Neural cell (in vitro differentiated cells): ENCODE data around the gene RGS9. TPM values are rescaled to one million over a fixed set of nuclear protein-coding genes. Genes with fewer than 3 reads are reported as not detected.

ENCODE experiments used
- H2AFZ ChIP-seq: fragments of 200-600, 300-800 bp; sonication (generic), shearing (Covaris generic); 2 replicates; pipeline ENCODE4 v1.6.0; 2014; ENCODE audit warnings: low read depth, mild to moderate bottlenecking, antibody characterized with exemption, low read length, moderate library complexity
- H3F3A ChIP-seq: fragments of 200-600 bp; shearing (Covaris generic); 2 replicates; pipeline ENCODE4 v1.6.1; 2016; ENCODE audit warnings: mild to moderate bottlenecking, moderate library complexity, mixed read lengths, antibody characterized with exemption, low read length; ENCODE audit not compliant: insufficient read depth, poor library complexity, severe bottlenecking
- H3K27ac ChIP-seq: fragments of 200-600, 300-800 bp; sonication (generic), shearing (Covaris generic); 2 replicates; pipeline ENCODE4 v1.5.1; 2014; ENCODE audit warnings: mild to moderate bottlenecking, low read length, moderate library complexity
- H3K27me3 ChIP-seq: fragments of 300-800, 200-600 bp; sonication (generic), shearing (Covaris generic); 2 replicates; pipeline ENCODE4 v1.6.0; 2014; ENCODE audit warnings: mild to moderate bottlenecking, low read depth, low read length, moderate library complexity; ENCODE audit not compliant: insufficient read depth
- H3K36me3 ChIP-seq: fragments of 300-800, 200-600 bp; sonication (generic), shearing (Covaris generic); 2 replicates; pipeline ENCODE4 v1.5.1; 2014; ENCODE audit warnings: mild to moderate bottlenecking, antibody characterized with exemption, low read length, moderate library complexity; ENCODE audit not compliant: insufficient read depth
- H3K4me2 ChIP-seq: fragments of 300-800, 200-600 bp; sonication (generic), shearing (Covaris generic); 2 replicates; pipeline ENCODE4 v1.6.0; 2014; ENCODE audit warnings: mild to moderate bottlenecking, low read length
- H3K4me3 ChIP-seq: fragments of 300-800, 200-600 bp; sonication (generic), shearing (Covaris generic); 2 replicates; pipeline ENCODE4 v1.5.1; 2014; ENCODE audit warnings: mild to moderate bottlenecking, low read length, moderate library complexity
- H3K79me2 ChIP-seq: fragments of 200-600 bp; shearing (Covaris generic); replicated peaks from 2 replicates; pipeline ENCODE4 v1.6.0; 2014; ENCODE audit warnings: mild to moderate bottlenecking, low read length, moderate library complexity; ENCODE audit not compliant: insufficient read depth
- H3K9ac ChIP-seq: fragments of 300-800, 200-600 bp; sonication (generic), shearing (Covaris generic); 2 replicates; pipeline ENCODE4 v1.6.1; 2016; ENCODE audit warnings: mild to moderate bottlenecking, low read length, mixed read lengths
- H3K9me2 ChIP-seq: fragments of 200-600 bp; shearing (Covaris generic); 2 replicates; pipeline ENCODE4 v1.6.1; 2016; ENCODE audit warnings: mild to moderate bottlenecking, low read length, mixed read lengths; ENCODE audit not compliant: insufficient read depth
- H3K9me3 ChIP-seq: fragments of 200-600, 300-800 bp; sonication (generic), shearing (Covaris generic); 2 replicates; pipeline ENCODE4 v1.6.1; 2016; ENCODE audit warnings: mild to moderate bottlenecking, mixed run types, low read length, moderate library complexity, mixed read lengths
- H4K20me1 ChIP-seq: fragments of 200-600 bp; shearing (Covaris generic); 2 replicates; pipeline ENCODE4 v1.6.1; 2016; ENCODE audit warnings: mild to moderate bottlenecking, mixed run types; ENCODE audit not compliant: insufficient read depth
- EP300 ChIP-seq: fragments of 450-650 bp; conservative IDR thresholded peaks from 2 replicates; pipeline ENCODE4 v1.6.1; 2014; ENCODE audit warnings: antibody characterized with exemption, mild to moderate bottlenecking, moderate library complexity; ENCODE audit not compliant: poor library complexity, severe bottlenecking
- EZH2 ChIP-seq: fragments of 200-600, 300-800 bp; shearing (Covaris generic), sonication (generic); IDR thresholded peaks from 2 replicates; pipeline ENCODE4 v1.6.1; 2014; ENCODE audit warnings: antibody characterized with exemption, low read length, borderline replicate concordance, mild to moderate bottlenecking; ENCODE audit not compliant: insufficient read depth, poor library complexity, severe bottlenecking
- MXI1 ChIP-seq: fragments of 450-650 bp; conservative IDR thresholded peaks from 2 replicates; pipeline ENCODE4 v1.6.1; 2014; ENCODE audit warnings: antibody characterized with exemption, mild to moderate bottlenecking; ENCODE audit not compliant: poor library complexity, severe bottlenecking
- POLR2AphosphoS5 ChIP-seq: IDR thresholded peaks from 2 replicates; pipeline ENCODE4 v1.6.1; 2012
- RAD21 ChIP-seq: fragments of 450-650 bp; conservative IDR thresholded peaks from 2 replicates; pipeline ENCODE4 v1.6.1; 2014; ENCODE audit warnings: antibody characterized with exemption, mild to moderate bottlenecking, moderate library complexity
- SMC3 ChIP-seq: fragments of 450-650 bp; conservative IDR thresholded peaks from 2 replicates; pipeline ENCODE4 v1.6.1; 2014; ENCODE audit warnings: antibody characterized with exemption, mild to moderate bottlenecking, moderate library complexity; ENCODE audit not compliant: poor library complexity
- TAF1 ChIP-seq: IDR thresholded peaks from 2 replicates; pipeline ENCODE4 v1.6.1; 2012; ENCODE audit warnings: low read depth
- polyA plus RNA-seq: library from polyadenylated mRNA; depleted of rRNA; stranded (reverse); fragments of >200 nt; gene quantifications from 2 replicates; pipeline ENCODE4 v1.2.3, GENCODE V29; 2014
- TF ChIP-seq, protein P1 (sequence below): IDR thresholded peaks from 2 replicates; pipeline ENCODE4 v1.6.1; 2012; ENCODE audit warnings: borderline replicate concordance
- TF ChIP-seq, protein P2 (sequence below): fragments of 450-650 bp; IDR thresholded peaks from 2 replicates; pipeline ENCODE4 v1.5.1; 2014; ENCODE audit warnings: antibody characterized with exemption, mild to moderate bottlenecking, moderate library complexity; ENCODE audit not compliant: poor library complexity, severe bottlenecking

RGS9 gene
- polyA plus RNA-seq, 1 donor from 2014 or later, result 6.8 TPM

DNA sequence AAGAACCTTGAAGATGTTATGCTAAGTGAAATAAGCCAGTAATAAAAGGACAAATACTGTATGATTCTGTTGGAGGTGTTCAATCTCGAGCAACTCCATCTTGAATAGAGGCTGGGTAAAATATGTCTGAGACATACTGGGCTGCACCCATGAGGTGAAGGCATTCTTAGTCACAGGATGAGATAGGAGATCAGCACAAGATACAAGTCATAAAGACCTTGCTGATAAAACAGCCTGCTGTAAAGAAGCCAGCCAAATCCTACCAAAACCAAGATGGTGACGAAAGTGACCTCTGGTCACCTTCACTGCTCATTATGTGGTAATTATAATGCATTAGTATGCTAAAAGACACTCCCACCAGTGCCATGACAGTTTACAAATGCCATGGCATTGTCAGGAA is 98.1 kb downstream of the RGS9 start:
- no peak for TF ChIP-seq POLR2AphosphoS5
- no peak for TF ChIP-seq EZH2
- TF ChIP-seq, protein P1, sequence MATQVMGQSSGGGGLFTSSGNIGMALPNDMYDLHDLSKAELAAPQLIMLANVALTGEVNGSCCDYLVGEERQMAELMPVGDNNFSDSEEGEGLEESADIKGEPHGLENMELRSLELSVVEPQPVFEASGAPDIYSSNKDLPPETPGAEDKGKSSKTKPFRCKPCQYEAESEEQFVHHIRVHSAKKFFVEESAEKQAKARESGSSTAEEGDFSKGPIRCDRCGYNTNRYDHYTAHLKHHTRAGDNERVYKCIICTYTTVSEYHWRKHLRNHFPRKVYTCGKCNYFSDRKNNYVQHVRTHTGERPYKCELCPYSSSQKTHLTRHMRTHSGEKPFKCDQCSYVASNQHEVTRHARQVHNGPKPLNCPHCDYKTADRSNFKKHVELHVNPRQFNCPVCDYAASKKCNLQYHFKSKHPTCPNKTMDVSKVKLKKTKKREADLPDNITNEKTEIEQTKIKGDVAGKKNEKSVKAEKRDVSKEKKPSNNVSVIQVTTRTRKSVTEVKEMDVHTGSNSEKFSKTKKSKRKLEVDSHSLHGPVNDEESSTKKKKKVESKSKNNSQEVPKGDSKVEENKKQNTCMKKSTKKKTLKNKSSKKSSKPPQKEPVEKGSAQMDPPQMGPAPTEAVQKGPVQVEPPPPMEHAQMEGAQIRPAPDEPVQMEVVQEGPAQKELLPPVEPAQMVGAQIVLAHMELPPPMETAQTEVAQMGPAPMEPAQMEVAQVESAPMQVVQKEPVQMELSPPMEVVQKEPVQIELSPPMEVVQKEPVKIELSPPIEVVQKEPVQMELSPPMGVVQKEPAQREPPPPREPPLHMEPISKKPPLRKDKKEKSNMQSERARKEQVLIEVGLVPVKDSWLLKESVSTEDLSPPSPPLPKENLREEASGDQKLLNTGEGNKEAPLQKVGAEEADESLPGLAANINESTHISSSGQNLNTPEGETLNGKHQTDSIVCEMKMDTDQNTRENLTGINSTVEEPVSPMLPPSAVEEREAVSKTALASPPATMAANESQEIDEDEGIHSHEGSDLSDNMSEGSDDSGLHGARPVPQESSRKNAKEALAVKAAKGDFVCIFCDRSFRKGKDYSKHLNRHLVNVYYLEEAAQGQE, result no peak
- Histone ChIP-seq H3K9me2 (no peaks in the 10 kb centered on the region), H3K9ac (no peak overlapping the region), H3K9me3 (no peaks in the 10 kb centered on the region), H3K4me2 (no peak overlapping the region), H2AFZ (no peak overlapping the region), H3K27ac (no peak overlapping the region), H3K4me3 (no peak overlapping the region), H3K36me3 (no peaks in the 10 kb centered on the region), H3K79me2 (no peaks in the 10 kb centered on the region), H4K20me1 (no peaks in the 10 kb centered on the region), H3F3A (no peaks in the 10 kb centered on the region), H3K27me3 (no peaks in the 10 kb centered on the region)

DNA sequence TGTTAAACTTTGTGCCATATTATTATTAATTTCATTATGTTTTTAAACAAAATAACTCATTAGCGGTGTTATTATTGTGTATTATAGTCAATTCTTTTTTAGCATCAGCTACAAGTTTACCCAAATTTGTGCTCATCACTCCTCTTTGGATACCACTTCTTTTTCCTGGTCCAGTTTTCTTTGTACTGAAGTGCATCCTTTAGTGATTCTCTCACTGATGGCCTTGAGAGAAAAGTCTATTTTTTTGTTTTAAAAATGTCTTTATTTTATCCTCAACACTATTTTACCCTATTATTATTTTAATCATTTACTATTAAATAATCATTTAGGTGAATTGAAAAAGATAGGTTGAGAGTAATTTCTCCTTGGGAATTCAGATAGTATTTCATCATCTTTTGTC is 99.2 kb downstream of the RGS9 start:
- TF ChIP-seq, protein P2, sequence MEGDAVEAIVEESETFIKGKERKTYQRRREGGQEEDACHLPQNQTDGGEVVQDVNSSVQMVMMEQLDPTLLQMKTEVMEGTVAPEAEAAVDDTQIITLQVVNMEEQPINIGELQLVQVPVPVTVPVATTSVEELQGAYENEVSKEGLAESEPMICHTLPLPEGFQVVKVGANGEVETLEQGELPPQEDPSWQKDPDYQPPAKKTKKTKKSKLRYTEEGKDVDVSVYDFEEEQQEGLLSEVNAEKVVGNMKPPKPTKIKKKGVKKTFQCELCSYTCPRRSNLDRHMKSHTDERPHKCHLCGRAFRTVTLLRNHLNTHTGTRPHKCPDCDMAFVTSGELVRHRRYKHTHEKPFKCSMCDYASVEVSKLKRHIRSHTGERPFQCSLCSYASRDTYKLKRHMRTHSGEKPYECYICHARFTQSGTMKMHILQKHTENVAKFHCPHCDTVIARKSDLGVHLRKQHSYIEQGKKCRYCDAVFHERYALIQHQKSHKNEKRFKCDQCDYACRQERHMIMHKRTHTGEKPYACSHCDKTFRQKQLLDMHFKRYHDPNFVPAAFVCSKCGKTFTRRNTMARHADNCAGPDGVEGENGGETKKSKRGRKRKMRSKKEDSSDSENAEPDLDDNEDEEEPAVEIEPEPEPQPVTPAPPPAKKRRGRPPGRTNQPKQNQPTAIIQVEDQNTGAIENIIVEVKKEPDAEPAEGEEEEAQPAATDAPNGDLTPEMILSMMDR, result no peak
- no peak for TF ChIP-seq POLR2AphosphoS5
- no peak for TF ChIP-seq RAD21
- TF ChIP-seq EZH2, result no peak
- TF ChIP-seq, protein P1, result no peak
- TF ChIP-seq TAF1, result no peak
- TF ChIP-seq SMC3, result no peak
- no peak for TF ChIP-seq EP300
- TF ChIP-seq MXI1, result no peak

More for the DNA sequence above, 99.2 kb downstream of the RGS9 start:
- no peak overlapping the region for H3K27ac ChIP-seq
- no peak overlapping the region for H3K9ac ChIP-seq
- no peaks in the 10 kb centered on the region for H3F3A ChIP-seq
- H3K9me2 ChIP-seq, result no peaks in the 10 kb centered on the region
- no peaks in the 10 kb centered on the region for H3K79me2 ChIP-seq
- H3K27me3 ChIP-seq, result no peaks in the 10 kb centered on the region
- H4K20me1 ChIP-seq, result no peaks in the 10 kb centered on the region
- no peak overlapping the region for H2AFZ ChIP-seq
- no peaks in the 10 kb centered on the region for H3K36me3 ChIP-seq
- H3K4me2 ChIP-seq, result no peak overlapping the region
- no peak overlapping the region for H3K4me3 ChIP-seq
- H3K9me3 ChIP-seq, result no peaks in the 10 kb centered on the region
